GM18873 (cell line): ENCODE data around the gene TMEM190.
"Not testable (repeated sequence)": the region's sequence is repeated elsewhere in the genome, so short reads cannot be mapped to it uniquely, and the experiment has no call there.

Experiments
- ATAC-seq: cut with Tn5 transposase; IDR thresholded peaks from one replicate; pipeline ENCODE4 v1.9.1; 2021; ENCODE audit warnings: mild to moderate bottlenecking, moderate library complexity, moderate number of reproducible peaks; ENCODE audit not compliant: unreplicated experiment, low FRiP score

Gene TMEM190

GRCh38 chr19:55418185-55418584, 41.6 kb downstream of the TMEM190 start:
- no peak for ATAC-seq

GRCh38 chr19:55419103-55419502, 42.5 kb downstream of the TMEM190 start:
- no peak for ATAC-seq

- no peak for ATAC-seq
Observed at GRCh38 chr19:55419624-55420236, 43.1 kb downstream of the TMEM190 start.

GRCh38 chr19:55421281-55421680, 44.7 kb downstream of the TMEM190 start:
- not testable (repeated sequence) for ATAC-seq

GRCh38 chr19:55423225-55424005, 46.8 kb downstream of the TMEM190 start:
- no peak for ATAC-seq

GRCh38 chr19:55424518-55424917, 47.9 kb downstream of the TMEM190 start:
- no peak for ATAC-seq

- ATAC-seq, result no peak
Observed at GRCh38 chr19:55426042-55426441, 49.4 kb downstream of the TMEM190 start.
